ENCODE data around the gene ZNF730. TPM values are rescaled to one million over a fixed set of nuclear protein-coding genes. Genes with fewer than 3 reads are reported as not detected.
"Not testable (repeated sequence)": the region's sequence is repeated elsewhere in the genome, so short reads cannot be mapped to it uniquely, and the experiment has no call there.

ZNF730 gene
- total and polyA plus RNA-seq, 4 donors: 0.08 to 3.2 TPM; not detected in 2

DNA sequence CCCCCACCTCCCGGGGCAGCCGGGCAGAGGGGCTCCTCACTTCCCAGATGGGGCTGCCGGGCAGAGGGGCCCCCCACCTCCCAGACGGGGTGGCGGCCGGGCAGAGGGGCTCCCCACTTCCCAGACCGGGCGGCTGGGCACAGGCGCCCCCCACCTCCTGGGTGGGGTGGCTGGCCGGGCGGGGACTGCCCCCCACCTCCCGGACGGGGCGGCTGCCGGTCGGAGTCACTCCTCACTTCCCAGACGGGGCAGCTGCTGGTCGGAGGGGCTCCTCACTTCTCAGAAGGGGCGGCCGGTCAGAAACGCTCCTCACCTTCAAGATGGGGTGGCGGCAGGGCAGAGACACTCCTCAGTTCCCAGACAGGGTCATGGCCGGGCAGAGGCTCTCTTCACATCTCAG is 43.9 kb downstream of the ZNF730 start:
- Histone ChIP-seq H3K27me3 (ENCODE audit: control insufficient read depth in 4 of 4, insufficient read depth in 4 of 4, low read length in 3 of 4) (no peaks in the 10 kb centered on the region), H3K9ac (ENCODE audit: low read depth in 1 of 2, low read length in 2 of 2) (no peak overlapping the region), H3K27ac (ENCODE audit: low read depth in 1 of 2, low read length in 2 of 2) (no peak overlapping the region), H3K9me3 (ENCODE audit: control insufficient read depth in 4 of 4, low read length in 3 of 4) (peaks cover 2 to 6% (median 4%) of the 10 kb centered on the region in 4 donors), H3K4me1 (ENCODE audit: control insufficient read depth in 4 of 4, insufficient read depth in 4 of 4, low read length in 3 of 4) (no peaks in the 10 kb centered on the region), H3K36me3 (ENCODE audit: control insufficient read depth in 4 of 4, insufficient read depth in 3 of 4, low read depth in 1 of 4, low read length in 3 of 4) (no peaks in the 10 kb centered on the region), H3K4me3 (ENCODE audit: low read depth in 1 of 3, low read length in 3 of 3) (no peak overlapping the region)
- DNase-seq (ENCODE audit: low spot score): no peak
- WGBS: 94% methylated on average over 23 of the region's 23 CpGs
- TF ChIP-seq RAD21 (IDR thresholded peaks at IDR 0.05) (no peak), FOXA1 (IDR thresholded peaks at IDR 0.05) (no peak), TAF1 (conservative IDR thresholded peaks at IDR 0.05) (no peak), HNF4A (conservative IDR thresholded peaks at IDR 0.05) (no peak), RXRA (IDR thresholded peaks at IDR 0.05) (no peak), SP1 (IDR thresholded peaks at IDR 0.05) (no peak), HNF4G (IDR thresholded peaks at IDR 0.05) (no peak), JUND (IDR thresholded peaks at IDR 0.05) (no peak), GABPA (IDR thresholded peaks at IDR 0.05 in 1 of 2, conservative IDR thresholded peaks at IDR 0.05 in 1 of 2) (no peak), EGR1 (IDR thresholded peaks at IDR 0.05; ENCODE audit: low read depth in 2 of 2) (no peak), YY1 (IDR thresholded peaks at IDR 0.05) (no peak)
- TF ChIP-seq, protein P1, sequence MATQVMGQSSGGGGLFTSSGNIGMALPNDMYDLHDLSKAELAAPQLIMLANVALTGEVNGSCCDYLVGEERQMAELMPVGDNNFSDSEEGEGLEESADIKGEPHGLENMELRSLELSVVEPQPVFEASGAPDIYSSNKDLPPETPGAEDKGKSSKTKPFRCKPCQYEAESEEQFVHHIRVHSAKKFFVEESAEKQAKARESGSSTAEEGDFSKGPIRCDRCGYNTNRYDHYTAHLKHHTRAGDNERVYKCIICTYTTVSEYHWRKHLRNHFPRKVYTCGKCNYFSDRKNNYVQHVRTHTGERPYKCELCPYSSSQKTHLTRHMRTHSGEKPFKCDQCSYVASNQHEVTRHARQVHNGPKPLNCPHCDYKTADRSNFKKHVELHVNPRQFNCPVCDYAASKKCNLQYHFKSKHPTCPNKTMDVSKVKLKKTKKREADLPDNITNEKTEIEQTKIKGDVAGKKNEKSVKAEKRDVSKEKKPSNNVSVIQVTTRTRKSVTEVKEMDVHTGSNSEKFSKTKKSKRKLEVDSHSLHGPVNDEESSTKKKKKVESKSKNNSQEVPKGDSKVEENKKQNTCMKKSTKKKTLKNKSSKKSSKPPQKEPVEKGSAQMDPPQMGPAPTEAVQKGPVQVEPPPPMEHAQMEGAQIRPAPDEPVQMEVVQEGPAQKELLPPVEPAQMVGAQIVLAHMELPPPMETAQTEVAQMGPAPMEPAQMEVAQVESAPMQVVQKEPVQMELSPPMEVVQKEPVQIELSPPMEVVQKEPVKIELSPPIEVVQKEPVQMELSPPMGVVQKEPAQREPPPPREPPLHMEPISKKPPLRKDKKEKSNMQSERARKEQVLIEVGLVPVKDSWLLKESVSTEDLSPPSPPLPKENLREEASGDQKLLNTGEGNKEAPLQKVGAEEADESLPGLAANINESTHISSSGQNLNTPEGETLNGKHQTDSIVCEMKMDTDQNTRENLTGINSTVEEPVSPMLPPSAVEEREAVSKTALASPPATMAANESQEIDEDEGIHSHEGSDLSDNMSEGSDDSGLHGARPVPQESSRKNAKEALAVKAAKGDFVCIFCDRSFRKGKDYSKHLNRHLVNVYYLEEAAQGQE (IDR thresholded peaks at IDR 0.05): no peak
- TF ChIP-seq, protein P2, sequence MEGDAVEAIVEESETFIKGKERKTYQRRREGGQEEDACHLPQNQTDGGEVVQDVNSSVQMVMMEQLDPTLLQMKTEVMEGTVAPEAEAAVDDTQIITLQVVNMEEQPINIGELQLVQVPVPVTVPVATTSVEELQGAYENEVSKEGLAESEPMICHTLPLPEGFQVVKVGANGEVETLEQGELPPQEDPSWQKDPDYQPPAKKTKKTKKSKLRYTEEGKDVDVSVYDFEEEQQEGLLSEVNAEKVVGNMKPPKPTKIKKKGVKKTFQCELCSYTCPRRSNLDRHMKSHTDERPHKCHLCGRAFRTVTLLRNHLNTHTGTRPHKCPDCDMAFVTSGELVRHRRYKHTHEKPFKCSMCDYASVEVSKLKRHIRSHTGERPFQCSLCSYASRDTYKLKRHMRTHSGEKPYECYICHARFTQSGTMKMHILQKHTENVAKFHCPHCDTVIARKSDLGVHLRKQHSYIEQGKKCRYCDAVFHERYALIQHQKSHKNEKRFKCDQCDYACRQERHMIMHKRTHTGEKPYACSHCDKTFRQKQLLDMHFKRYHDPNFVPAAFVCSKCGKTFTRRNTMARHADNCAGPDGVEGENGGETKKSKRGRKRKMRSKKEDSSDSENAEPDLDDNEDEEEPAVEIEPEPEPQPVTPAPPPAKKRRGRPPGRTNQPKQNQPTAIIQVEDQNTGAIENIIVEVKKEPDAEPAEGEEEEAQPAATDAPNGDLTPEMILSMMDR (IDR thresholded peaks at IDR 0.05; ENCODE audit: low read depth, low read length, missing input control): no peak
- TF ChIP-seq, protein P3, sequence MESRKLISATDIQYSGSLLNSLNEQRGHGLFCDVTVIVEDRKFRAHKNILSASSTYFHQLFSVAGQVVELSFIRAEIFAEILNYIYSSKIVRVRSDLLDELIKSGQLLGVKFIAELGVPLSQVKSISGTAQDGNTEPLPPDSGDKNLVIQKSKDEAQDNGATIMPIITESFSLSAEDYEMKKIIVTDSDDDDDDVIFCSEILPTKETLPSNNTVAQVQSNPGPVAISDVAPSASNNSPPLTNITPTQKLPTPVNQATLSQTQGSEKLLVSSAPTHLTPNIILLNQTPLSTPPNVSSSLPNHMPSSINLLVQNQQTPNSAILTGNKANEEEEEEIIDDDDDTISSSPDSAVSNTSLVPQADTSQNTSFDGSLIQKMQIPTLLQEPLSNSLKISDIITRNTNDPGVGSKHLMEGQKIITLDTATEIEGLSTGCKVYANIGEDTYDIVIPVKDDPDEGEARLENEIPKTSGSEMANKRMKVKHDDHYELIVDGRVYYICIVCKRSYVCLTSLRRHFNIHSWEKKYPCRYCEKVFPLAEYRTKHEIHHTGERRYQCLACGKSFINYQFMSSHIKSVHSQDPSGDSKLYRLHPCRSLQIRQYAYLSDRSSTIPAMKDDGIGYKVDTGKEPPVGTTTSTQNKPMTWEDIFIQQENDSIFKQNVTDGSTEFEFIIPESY (IDR thresholded peaks at IDR 0.05): no peak

DNA sequence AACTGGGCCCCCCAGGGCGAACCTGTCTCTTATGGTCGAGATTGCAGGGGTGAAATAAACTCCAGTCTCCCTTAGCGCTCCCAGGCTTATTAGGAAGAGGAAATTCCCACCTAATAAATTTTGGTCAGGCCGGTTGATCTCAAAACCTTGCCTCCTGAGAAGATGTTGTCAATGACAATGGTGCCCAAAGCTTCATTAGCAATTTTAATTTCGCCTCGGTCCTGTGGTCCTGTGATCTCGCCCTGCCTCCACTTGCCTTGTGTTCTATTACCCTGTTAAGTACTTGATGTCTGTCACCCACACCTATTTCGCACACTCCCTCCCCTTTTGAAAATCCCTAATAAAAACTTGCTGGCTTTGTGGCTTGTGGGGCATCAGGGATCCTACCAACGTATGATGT is 51.5 kb downstream of the ZNF730 start:
- not testable (repeated sequence) for H3K27me3 ChIP-seq (ENCODE audit: control insufficient read depth in 4 of 4, insufficient read depth in 4 of 4, low read length in 3 of 4); H3K36me3 ChIP-seq (ENCODE audit: control insufficient read depth in 4 of 4, insufficient read depth in 3 of 4, low read depth in 1 of 4, low read length in 3 of 4); DNase-seq (ENCODE audit: low spot score); H3K4me3 ChIP-seq (ENCODE audit: low read depth in 1 of 3, low read length in 3 of 3); H3K4me1 ChIP-seq (ENCODE audit: control insufficient read depth in 4 of 4, insufficient read depth in 4 of 4, low read length in 3 of 4); H3K9ac ChIP-seq (ENCODE audit: low read depth in 1 of 2, low read length in 2 of 2); H3K27ac ChIP-seq (ENCODE audit: low read depth in 1 of 2, low read length in 2 of 2); H3K9me3 ChIP-seq (ENCODE audit: control insufficient read depth in 4 of 4, low read length in 3 of 4)
- WGBS: 16% methylated on average over 9 of the region's 9 CpGs
